HuH-7.5 (cell line): Measurements from ENCODE around the gene RBMS2.
"Not testable (repeated sequence)": the region's sequence is repeated elsewhere in the genome, so short reads cannot be mapped to it uniquely, and the experiment has no call there.

Source experiments
- DNase-seq: peaks from one replicate; pipeline ENCODE4 v3.0.0; 2011; ENCODE audit warnings: low spot score

Gene RBMS2, protein sequence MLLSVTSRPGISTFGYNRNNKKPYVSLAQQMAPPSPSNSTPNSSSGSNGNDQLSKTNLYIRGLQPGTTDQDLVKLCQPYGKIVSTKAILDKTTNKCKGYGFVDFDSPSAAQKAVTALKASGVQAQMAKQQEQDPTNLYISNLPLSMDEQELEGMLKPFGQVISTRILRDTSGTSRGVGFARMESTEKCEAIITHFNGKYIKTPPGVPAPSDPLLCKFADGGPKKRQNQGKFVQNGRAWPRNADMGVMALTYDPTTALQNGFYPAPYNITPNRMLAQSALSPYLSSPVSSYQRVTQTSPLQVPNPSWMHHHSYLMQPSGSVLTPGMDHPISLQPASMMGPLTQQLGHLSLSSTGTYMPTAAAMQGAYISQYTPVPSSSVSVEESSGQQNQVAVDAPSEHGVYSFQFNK

DNA sequence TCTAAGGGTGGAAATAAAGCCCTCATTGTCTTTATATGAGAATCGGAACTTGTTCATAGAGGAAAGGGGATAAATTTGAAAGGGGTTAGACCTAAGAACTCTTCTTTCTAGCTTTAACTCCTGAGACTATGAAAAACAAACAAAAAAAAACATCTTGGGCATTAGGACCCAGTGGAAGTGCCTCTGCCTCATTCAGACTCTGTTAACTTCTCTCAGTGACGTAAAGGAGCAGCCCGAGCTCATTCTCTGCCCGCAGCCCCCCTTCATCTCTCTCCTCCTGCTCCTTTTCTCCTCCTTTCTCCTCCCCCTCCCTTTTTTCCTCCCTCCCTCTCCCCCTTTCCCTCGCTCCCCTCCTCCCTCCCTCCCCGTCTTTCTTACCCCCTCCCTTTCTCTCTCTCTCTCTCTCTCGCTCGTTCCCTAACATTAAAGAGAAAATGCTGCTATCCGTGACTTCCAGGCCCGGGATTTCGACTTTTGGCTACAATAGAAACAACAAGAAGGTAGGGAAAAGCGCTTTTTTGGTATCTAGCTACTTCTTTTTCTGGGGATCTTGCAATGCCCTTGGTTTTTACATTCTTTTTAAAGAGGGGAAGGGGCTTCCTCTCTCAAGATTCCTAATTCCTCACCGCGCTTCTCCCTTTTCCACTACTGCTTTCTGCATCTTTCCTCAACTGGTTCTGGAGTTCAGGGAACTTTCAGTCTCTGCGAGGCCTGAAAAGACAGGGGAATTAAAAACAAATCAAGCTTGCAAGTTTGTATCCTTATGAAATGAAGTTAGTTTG lies at the start of gene RBMS2:
TSS of gene RBMS2 (plus strand) at position 231 of the 782 bp plus-strand sequence. CDS start at position 435, 204 bp downstream.
- no peak for DNase-seq

DNA sequence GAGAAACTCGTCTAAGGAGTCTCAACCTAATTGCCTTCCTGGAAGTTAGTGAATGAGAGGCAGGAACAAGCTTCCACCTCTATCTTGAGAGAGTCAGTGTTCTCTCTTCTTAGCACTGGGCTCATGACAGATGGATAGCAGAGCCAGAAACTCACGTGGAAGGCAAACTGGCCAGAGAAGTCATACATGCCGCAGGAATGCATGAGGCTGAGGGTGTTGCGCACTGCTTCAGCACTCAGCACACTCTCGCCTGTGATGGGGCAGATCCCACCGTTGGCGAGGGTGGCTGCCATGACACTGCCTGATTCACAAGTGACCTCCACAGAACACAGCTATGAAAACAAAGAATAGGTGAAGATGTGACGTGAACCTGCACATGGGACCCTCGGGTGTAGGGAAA lies 47.2 kb upstream of the RBMS2 start:
- no peak for DNase-seq

DNA sequence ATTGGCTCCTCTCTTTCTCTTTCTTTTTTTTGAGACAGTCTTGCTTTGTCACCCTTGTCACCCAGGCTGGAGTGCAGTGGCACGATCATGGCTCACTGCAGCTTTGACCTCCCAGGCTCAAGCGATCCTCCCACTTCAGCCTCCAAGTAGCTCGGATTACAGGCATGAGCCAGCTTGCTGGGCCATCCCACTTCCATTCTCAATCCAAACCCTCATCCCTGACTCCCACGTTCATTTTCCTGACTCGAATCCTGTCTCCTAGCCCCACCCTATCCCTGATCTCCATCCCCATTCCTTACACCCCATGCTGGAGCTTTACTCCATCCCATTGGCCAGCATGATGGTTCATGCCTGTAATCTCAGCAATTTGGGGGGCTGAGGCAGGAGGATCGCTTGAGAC lies 45.5 kb upstream of the RBMS2 start:
- DNase-seq = no peak

DNA sequence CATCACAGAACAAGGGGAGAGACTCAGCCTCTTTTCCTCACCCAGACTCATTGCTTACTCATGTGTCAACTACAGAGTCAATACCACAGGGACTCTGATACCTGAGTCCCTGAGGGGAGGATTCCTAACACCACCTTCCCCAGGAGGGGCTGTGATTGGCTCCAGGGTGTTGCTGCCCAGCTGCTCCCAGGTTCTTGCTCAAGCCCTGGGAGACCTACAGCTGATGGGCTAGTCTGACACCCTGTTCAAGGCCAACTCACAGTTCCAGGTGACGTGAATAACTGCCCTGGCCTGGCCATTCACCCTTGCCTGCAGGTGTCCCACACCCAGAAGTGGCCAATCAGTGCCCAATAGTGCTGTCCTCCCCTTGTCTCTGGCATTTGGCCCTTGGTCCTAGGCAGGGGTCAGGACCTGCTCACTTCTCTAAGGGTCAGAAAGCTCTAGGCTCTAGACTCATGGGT lies 44.6 kb upstream of the RBMS2 start:
- DNase-seq = no peak

DNA sequence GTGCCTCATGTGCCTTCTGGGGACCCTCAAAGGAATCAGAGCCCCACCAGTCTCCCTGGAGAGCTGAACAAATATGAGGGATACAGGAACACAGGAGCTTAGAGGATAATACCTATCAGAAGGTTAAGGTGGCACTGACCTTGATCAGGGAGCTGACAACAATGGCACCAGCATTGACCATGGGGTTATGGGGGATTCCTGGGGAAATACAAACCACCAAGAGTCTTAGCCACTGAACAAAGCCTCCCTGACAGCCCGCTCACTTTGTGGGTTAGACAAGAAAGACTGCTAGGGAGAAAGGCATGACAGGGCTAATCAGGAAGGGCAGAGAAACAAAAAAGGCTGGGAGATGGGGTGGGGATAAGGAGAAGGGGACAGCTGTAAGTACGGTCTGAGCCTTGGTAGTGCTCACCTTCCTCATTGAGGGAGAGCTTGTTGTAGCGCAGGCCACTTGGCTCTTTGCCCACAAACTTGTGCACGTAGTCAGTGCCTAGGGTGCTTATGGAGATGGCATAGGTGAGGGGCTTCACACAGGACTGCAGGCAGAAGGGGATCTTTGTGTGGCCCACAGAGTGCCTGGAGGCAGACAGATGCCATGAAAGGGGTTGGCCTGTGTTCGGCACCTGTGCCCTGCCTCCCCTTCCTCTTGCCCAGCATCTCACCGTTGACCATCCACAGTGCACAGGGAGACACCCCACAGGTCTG lies 43.9 kb upstream of the RBMS2 start:
- DNase-seq = no peak

DNA sequence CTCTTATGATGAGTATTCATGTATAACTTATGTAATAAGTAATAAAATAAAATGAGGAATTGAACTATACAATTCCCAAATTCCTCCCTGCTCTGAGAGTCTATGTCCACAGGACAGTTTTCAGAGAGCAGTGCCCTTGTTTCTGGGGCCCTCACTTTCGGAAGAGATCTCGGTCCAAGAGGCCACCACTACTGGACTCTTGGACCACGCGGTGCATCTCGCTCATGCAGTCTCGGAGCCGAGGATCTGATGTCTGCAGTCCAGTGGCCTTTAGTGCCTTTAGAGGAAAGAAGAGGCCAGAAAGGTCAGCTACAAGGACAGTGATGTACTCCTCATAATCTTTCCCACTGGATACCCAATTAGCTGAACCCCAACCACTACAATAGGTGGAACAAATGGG lies 42.0 kb upstream of the RBMS2 start:
- no peak for DNase-seq

DNA sequence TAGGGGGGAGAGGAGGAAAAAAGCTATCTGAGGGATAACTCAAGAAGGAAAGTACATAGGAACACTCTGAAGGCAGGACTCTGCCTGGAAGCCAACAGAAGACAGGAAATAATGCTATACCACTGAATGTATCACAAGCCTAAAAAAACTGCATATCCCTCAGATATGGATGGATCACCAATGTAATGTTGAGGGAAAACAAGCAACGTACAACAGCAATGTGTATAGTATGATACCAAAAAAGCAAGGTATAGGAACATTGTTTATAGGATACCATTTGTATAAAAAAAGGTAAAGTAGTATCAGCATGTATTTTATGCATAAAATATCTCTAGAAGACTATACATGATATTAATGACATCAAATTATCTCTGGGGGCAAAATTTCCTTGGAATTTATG lies 37.1 kb upstream of the RBMS2 start:
- DNase-seq = no peak

DNA sequence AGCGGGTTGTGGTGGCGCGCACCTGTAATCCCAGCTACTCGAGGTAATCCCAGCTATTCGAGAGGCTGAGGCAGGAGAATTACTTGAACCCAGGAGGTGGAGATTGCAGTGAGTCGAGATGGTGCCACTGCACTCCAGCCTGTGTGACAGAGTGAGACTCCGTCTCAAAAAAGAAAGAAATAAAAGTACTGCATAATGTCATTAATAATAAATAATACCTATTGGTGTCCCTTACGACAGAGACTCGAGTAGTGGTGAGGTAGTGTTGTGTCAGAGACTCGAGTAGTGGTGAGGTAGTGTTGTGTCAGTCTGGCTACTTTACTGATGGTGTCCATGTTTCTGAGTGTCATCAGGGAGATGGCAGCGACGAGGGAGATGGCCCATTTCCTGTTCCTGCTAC lies 34.9 kb upstream of the RBMS2 start:
- DNase-seq = no peak

DNA sequence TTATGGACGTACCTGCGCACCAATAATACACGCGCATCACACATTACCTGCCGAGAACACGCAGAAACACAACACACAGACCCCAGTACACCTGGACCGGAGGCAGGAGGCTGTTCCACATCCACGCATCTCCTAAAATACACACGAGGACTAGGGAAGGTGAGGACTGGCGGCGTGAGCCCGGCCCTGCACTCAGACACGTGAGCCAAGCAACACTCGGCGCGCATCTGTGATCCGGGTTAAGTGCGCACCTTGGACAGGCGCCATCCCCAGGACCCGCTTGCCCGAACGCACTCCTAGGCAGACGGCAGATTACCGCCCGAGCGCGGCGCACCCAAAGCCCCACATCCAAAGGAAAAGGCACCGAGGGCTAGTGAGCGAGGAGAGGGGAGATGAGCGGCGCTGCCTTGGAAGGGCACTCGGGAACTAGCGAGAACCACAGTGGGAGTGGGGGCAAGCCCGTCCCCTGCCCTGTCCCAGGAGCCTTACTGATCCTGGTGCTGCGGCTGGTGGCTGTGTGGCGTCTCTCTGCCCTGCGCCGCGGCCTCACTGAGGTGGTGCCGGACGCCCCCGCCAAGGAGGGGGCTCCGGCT lies 34.1 kb upstream of the RBMS2 start:
- no peak for DNase-seq

DNA sequence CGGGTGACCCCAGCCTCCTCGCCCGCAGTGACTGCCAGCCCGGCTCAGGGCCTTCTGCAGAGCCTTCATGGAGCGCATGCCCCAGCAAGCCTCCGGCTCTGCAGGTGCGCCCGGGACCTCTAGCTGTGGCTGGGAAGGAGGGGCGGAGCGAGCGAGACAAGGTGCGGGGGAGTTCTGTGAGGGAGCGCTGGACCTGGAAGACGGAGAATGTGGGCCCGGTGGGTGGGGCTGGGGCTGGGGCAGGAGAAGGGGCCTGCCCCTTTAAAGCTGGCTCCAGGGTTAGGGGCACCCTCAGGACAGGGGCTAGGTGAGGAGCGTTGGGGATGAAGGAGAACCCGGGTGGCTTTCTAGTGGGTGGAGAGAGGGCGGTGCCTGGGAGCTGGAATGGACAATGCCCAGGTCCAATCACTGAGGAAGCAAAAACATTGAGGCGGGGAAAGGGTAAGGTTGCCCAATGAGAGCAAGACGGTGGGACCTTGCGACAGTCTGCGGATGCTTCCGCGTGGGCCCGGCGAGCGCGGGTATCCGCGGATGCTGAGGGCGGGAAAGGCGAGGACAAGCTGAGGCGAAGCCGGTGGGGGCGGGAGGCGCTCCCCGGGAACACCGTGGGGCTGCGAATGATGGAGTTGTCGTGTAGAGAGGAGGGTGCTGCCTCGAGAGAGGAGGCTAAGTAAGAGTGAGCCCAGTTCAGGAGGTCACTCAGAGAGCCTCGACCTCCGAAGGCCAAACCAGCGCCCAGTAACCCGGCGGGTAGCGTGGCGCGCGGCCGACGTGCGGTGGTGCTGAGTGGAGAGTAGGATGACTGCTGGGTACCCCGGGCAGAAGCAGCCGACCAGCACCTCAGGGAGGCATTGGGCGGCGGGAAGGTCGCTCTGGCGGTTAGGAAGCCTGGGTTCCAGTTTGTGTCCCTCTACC lies 33.3 kb upstream of the RBMS2 start, which contains the start of gene GLS2:
TSS of gene GLS2 (minus strand) at position 121 of the 915 bp plus-strand sequence. CDS start at position 78, 43 bp downstream.
- peak; percentile 82 for DNase-seq

DNA sequence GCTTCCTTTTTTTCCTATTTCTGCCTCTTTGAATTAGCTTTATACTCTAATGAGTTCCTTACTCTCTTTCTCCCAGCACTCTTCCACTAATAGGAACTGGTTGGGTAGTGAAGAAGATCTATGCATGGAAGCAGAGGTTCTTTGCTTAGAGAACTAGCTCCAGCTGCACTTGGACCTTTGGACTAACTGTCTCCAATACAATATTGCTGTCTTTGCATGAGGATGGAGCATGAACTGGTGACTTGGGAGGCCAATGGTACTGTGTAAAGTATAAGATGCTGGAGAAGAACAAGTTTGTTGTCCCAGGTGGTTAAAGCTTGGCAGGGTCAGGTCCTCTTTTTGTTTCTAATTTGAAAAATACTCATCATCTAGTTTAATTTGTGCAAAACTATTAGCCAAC lies 31.3 kb upstream of the RBMS2 start:
- DNase-seq = no peak

DNA sequence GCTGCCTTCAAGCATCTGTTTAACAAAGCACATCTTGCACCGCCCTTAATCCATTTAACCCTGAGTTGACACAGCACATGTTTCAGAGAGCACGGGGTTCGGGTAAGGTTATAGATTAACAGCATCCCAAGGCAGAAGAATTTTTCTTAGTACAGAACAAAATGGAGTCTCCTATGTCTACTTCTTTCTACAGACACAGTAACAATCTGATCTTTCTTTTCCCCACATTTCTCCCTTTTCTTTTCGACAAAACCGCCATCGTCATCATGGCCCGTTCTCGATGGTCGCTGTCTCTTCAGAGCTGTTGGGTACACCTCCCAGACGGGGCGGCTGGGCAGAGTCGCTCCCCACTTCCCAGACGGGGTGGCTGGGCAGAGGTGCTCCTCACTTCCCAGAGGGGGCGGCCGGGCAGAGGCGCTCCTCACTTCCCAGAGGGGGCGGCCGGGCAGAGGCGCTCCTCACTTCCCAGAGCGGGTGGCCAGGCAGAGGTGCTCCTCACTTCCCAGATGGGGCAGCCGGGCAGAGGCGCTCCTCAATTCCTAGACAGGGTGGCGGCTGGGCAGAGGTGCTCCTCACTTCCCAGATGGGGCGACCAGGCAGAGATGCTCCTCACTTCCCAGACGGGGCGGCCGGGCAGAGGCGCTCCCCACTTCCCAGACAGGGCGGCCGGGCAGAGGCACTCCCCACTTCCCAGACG lies 28.1 kb upstream of the RBMS2 start:
- DNase-seq = not testable (repeated sequence)

DNA sequence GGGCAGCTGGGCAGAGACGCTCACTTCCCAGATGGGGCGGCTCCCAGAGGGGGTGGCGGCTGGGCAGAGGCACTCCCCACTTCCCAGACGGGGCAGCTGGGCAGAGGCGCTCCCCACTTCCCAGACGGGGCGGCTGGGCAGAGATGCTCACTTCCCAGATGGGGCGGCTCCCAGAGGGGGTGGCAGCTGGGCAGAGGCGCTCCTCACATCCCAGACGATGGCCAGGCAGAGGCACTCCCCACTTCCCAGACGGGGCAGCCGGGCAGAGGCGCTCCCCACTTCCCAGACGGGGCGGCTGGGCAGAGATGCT lies 27.6 kb upstream of the RBMS2 start:
- DNase-seq = not testable (repeated sequence)

DNA sequence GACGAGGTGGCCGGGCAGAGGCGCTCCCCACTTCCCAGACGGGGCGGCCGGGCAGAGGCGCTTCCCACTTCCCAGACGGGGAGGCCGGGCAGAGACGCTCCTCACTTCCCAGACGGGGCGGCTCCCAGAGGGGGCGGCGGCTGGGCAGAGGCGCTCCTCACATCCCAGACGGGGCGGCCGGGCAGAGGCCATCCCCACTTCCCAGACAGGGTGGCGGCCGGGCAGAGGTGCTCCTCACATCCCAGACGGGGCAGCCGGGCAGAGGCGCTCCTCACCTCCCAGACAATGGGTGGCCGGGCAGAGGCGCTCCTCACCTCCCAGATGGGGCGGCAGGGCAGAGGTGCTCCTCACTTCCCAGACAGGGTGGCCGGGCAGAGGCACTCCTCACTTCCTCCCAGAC lies 27.1 kb upstream of the RBMS2 start:
- DNase-seq = not testable (repeated sequence)

DNA sequence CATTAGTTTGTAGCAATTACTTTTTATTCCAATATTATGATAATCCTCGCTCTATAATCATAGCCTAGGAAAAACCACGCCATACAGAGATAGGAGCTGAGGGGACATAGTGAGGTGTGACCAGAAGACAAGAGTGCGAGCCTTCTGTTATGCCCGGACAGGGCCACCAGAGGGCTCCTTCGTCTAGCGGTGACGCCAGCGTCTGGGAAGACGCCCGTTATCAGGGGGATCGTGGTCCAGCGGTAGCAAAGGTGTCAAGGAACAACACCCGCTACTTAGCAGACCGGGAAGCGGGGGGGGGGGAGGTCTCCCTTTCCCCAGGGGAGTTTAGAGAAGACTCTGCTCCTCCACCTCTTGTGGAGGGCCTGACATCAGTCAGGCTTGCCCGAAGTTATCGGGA lies 24.9 kb upstream of the RBMS2 start:
- not testable (repeated sequence) for DNase-seq

DNA sequence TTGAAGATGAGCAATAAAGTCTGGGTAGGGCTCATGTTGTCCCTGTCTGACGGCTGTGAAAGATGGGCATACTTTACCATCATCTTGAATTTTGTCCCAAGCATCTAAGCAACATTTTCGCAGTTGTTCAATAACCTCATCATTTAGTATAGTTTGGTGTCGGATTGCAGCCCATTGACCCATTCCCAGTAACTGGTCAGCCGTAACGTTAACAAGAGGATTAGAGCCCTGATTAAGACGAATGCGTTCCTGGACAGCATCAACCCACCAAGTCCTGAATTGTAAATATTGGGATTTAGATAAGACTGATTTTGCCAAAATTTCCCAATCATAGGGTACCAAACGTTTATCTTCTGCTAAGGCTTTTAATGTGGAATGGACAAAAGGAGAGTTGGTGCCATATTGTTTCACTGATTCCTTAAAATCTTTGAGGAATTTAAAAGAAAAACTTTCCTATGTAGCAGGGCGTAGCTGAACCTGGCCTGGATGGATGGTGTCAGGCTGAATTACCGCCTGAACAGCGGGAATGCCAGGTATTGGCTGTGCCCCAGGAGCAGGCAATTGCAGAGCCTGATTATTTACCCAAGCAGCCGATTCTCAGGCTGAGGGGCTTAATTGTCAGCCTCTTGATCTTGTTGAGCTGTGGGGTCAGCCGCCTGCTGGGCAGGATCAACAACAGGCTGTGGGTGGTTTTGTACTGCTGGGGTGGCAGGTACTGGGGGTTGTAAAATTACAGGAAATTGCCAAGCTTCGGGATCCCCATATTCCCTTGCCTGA lies 23.3 kb upstream of the RBMS2 start:
- not testable (repeated sequence) for DNase-seq

DNA sequence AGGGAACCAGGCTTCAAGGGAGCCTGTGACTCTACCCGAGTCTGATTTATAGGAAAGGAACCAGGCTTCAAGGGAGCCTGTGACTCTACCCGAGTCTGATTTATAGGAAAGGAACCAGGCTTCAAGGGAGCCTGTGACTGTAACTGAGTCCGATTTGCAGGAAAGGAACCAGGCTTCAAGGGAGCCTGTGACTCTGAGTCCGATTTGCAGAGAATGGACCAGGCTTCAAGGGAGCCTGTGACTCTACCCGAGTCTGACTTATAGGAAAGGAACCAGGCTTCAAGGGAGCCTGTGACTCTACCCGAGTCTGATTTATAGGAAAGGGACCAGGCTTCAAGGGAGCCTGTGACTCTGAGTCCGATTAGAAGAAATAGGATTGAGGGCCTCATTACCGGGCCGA lies 22.2 kb upstream of the RBMS2 start:
- not testable (repeated sequence) for DNase-seq

DNA sequence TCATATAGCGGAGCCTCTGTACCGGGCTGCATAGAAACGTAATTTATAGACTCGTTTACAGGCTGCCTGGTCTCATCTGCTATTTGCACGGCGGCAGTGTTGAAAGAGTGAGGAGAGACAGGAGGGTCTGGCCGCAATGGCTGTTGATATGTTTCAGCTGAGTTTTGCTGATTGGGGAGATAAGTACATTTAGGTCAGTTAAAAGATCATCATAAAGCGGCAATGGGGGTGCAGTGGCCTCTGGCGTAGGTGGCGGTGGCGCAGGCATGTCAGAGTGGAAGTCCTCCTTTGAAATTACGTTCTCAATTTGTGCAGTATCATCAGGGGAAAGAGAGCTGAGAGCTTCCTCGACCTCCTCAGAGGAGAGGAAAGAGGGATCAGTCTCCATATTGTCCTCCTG lies 21.7 kb upstream of the RBMS2 start:
- DNase-seq = not testable (repeated sequence)

DNA sequence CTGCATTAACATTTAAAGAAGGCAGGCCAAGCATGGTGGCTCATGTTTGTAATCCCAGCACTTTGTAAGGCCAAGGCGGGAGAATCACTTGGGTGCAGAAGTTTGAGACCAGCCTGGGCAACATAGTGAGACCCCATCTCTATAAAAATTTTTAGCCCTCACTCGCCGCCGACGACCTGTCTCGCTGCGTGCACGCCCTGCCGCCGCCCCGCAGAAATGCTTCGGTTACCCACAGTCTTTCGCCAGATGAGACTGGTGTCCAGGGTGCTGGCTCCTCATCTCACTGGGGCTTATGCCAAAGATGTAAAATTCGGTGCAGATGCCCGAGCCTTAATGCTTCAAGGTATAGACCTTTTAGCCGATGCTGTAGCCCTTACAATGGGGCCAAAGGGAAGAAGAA lies 10.8 kb upstream of the RBMS2 start:
- no peak for DNase-seq

DNA sequence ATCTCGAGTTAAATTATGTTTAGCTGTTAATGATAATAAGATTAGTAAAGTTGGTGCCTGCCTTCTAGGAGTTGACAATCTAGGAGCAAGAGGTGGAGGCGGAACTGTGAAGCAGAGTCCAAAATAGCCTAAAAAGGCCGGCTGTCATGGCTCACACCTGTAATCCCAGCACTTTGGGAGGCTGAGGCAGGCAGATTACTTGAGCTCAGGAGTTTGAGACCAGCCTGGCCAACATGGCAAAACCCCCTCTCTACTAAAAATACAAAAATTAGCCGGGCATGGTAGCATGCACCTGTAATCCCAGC lies 7.7 kb upstream of the RBMS2 start:
- not testable (repeated sequence) for DNase-seq
